PC-9 (cell line): ENCODE measurements around the gene GSC2. TPM values are rescaled to one million over a fixed set of nuclear protein-coding genes. Genes with fewer than 3 reads are reported as not detected.

Experiments
- BruUV-seq: library from RNA; stranded (reverse); fragments of 400-500 nt; replicated peaks from 2 replicates; lab custom pipeline; 2021; lab: Mats Ljungman, UMichigan
- CTCF ChIA-PET: fragments of 300-600 bp; sonication (Branson Sonifier 250); formaldehyde crosslinking; loops from one replicate; lab custom pipeline; 2022; ENCODE audit warnings: antibody characterized with exemption; lab: Charles Lee
- POLR2A ChIA-PET: fragments of 300-600 bp; sonication (Branson Sonifier 250); formaldehyde crosslinking; loops from one replicate; lab custom pipeline; 2022; ENCODE audit warnings: antibody characterized with exemption; ENCODE audit not compliant: unreplicated experiment; lab: Charles Lee
- DNase-seq, 2 experiments: peaks; one replicate each; pipeline versions ENCODE4 v3.0.0 to v3.0.0-alpha.2; 2015 to 2022; ENCODE audit warnings: mixed read lengths in 1 of 2
- H2AFZ ChIP-seq: fragments of 200-600 bp; sonication (generic); 2 replicates; pipeline ENCODE4 v1.8.1; 2017; ENCODE audit warnings: antibody characterized with exemption
- H3F3A ChIP-seq: fragments of 200-600 bp; sonication (generic); 2 replicates; pipeline ENCODE4 v1.8.1; 2017; ENCODE audit warnings: antibody characterized with exemption, mild to moderate bottlenecking, low read depth; ENCODE audit not compliant: insufficient read depth
- H3K27ac ChIP-seq: fragments of 200-600 bp; sonication (generic); 2 replicates; pipeline ENCODE4 v1.6.1; 2016; ENCODE audit warnings: mixed run types
- H3K27me3 ChIP-seq: fragments of 200-600 bp; sonication (generic); 2 replicates; pipeline ENCODE4 v1.6.1; 2016; ENCODE audit warnings: low read depth, mixed run types; ENCODE audit not compliant: insufficient read depth
- H3K36me3 ChIP-seq: fragments of 200-600 bp; sonication (generic); 2 replicates; pipeline ENCODE4 v1.6.1; 2016; ENCODE audit warnings: low read depth, mixed run types
- H3K4me1 ChIP-seq: fragments of 200-600 bp; sonication (generic); replicated peaks from 2 replicates; pipeline ENCODE4 v1.6.1; 2016; ENCODE audit warnings: mixed run types; ENCODE audit not compliant: insufficient read depth
- H3K4me2 ChIP-seq: fragments of 200-600 bp; sonication (generic); 2 replicates; pipeline ENCODE4 v1.6.1; 2017; ENCODE audit warnings: mixed run types
- H3K4me3 ChIP-seq: fragments of 200-600 bp; sonication (generic); 2 replicates; pipeline ENCODE4 v1.6.1; 2016; ENCODE audit warnings: mixed run types
- H3K79me2 ChIP-seq: fragments of 200-600 bp; sonication (generic); 2 replicates; pipeline ENCODE4 v1.6.1; 2017; ENCODE audit warnings: low read depth, mixed run types
- H3K9me2 ChIP-seq: fragments of 200-600 bp; sonication (generic); 2 replicates; pipeline ENCODE4 v1.8.1; 2017; ENCODE audit warnings: mild to moderate bottlenecking; ENCODE audit not compliant: insufficient read depth
- H3K9me3 ChIP-seq: fragments of 200-600 bp; sonication (generic); 2 replicates; pipeline ENCODE4 v1.8.1; 2016; ENCODE audit warnings: low read depth; ENCODE audit not compliant: insufficient read depth
- H4K20me1 ChIP-seq: fragments of 200-600 bp; sonication (generic); 2 replicates; pipeline ENCODE4 v1.8.1; 2017; ENCODE audit not compliant: insufficient read depth
- CTCF ChIP-seq: fragments of 200-600 bp; sonication (generic); conservative IDR thresholded peaks from 2 replicates; pipeline ENCODE4 v1.6.1; 2017; ENCODE audit warnings: mixed run types, antibody characterized with exemption, mild to moderate bottlenecking, moderate library complexity
- EZH2 ChIP-seq: fragments of 200-600 bp; sonication (generic); IDR thresholded peaks from 2 replicates; pipeline ENCODE4 v1.8.0; 2017; ENCODE audit warnings: antibody characterized with exemption, low read depth
- intact Hi-C: fragments of 100-400 bp; cut with micrococcal nuclease; formaldehyde crosslinking; loops from one replicate; pipeline ENCODE4 v1.10.0; 2022; ENCODE audit not compliant: unreplicated experiment
- total RNA-seq: library from RNA; stranded (reverse); gene quantifications from 2 replicates; pipeline ENCODE4 v1.2.3, GENCODE V29; 2021

Gene GSC2
- total RNA-seq, 1 experiment from 2014 or later, result not detected

GRCh38 chr22:19169002-19169946, 19.2 kb upstream of the GSC2 start:
- intact Hi-C loops, result no loop called here
- BruUV-seq, result no TSS peak
- peaks cover 13% of the 10 kb centered on the region; the same call in 1 of the 2 replicates for H3F3A ChIP-seq
- H3K9me2 ChIP-seq, result no peaks in the 10 kb centered on the region
- no peak overlapping the region for H3K4me2 ChIP-seq
- H3K4me3 ChIP-seq, result no peak overlapping the region
- POLR2A ChIA-PET, result no interaction called here
- no peaks in the 10 kb centered on the region for H3K9me3 ChIP-seq
- H2AFZ ChIP-seq, result no peak overlapping the region
- H3K36me3 ChIP-seq, result no peaks in the 10 kb centered on the region
- TF ChIP-seq EZH2 (no peak), CTCF (no peak)
- CTCF ChIA-PET, result no interaction called here
- peaks cover 23% of the 10 kb centered on the region for H3K27me3 ChIP-seq
- no peak overlapping the region for H3K27ac ChIP-seq
- peaks cover 32% of the 10 kb centered on the region for H3K79me2 ChIP-seq
- H4K20me1 ChIP-seq, result peaks cover 21% of the 10 kb centered on the region
- H3K4me1 ChIP-seq, result peaks cover 16% of the 10 kb centered on the region
- no peak for DNase-seq

- BruUV-seq, result no TSS peak
- H3K4me2 ChIP-seq, result no peak overlapping the region
- H3K36me3 ChIP-seq, result no peaks in the 10 kb centered on the region
- peaks cover 3% of the 10 kb centered on the region; the same call in 1 of the 2 replicates for H3F3A ChIP-seq
- no peak overlapping the region for H2AFZ ChIP-seq
- no peak overlapping the region for H3K4me3 ChIP-seq
- ChIA-PET POLR2A (no interaction called here), CTCF (no interaction called here)
- H3K4me1 ChIP-seq, result peaks cover 9% of the 10 kb centered on the region
- no peaks in the 10 kb centered on the region for H3K9me3 ChIP-seq
- no peaks in the 10 kb centered on the region for H3K9me2 ChIP-seq
- peaks cover 12% of the 10 kb centered on the region for H4K20me1 ChIP-seq
- H3K27ac ChIP-seq, result no peak overlapping the region
- H3K79me2 ChIP-seq, result peaks cover 22% of the 10 kb centered on the region
- peaks cover 23% of the 10 kb centered on the region for H3K27me3 ChIP-seq
- peak in 1 of 2 experiments; percentile 43 for DNase-seq
- TF ChIP-seq CTCF (no peak; the same call in 1 of the 2 replicates), EZH2 (no peak)
- intact Hi-C loops, result no loop called here
Observed at GRCh38 chr22:19168088-19168890, 18.2 kb upstream of the GSC2 start.

GRCh38 chr22:19167106-19167869, 17.2 kb upstream of the GSC2 start:
- no peak overlapping the region for H2AFZ ChIP-seq
- no peaks in the 10 kb centered on the region for H3K9me2 ChIP-seq
- H3K27ac ChIP-seq, result no peak overlapping the region
- intact Hi-C loops, result no loop called here
- no peak overlapping the region for H3K4me2 ChIP-seq
- peaks cover 12% of the 10 kb centered on the region for H3K79me2 ChIP-seq
- H3K9me3 ChIP-seq, result no peaks in the 10 kb centered on the region
- no peak for DNase-seq
- no peaks in the 10 kb centered on the region; the same call in 1 of the 2 replicates for H3K4me1 ChIP-seq
- BruUV-seq, result no TSS peak
- H3K4me3 ChIP-seq, result no peak overlapping the region
- H3K27me3 ChIP-seq, result peaks cover 23% of the 10 kb centered on the region
- TF ChIP-seq CTCF, result no peak
- TF ChIP-seq EZH2, result no peak
- H4K20me1 ChIP-seq, result peaks cover 2% of the 10 kb centered on the region; the same call in 1 of the 2 replicates
- H3F3A ChIP-seq, result no peaks in the 10 kb centered on the region
- no peaks in the 10 kb centered on the region for H3K36me3 ChIP-seq
- ChIA-PET POLR2A (no interaction called here), CTCF (no interaction called here)
